AG04450 (cell line): ENCODE data around the gene TAOK2. TPM values are rescaled to one million over a fixed set of nuclear protein-coding genes. Genes with fewer than 3 reads are reported as not detected.
A peak's percentile ranks its signal among the peaks of the same experiment; 100 is the strongest.

Experiments
- CTCF ChIA-PET: fragments of 300-600, 350-600 bp; formaldehyde crosslinking; extraction: SDS; loops from one replicate; lab custom pipeline; 2022; ENCODE audit warnings: antibody characterized with exemption, inconsistent platforms; lab: Charles Lee
- POLR2A ChIA-PET: fragments of 350-600 bp; formaldehyde crosslinking; extraction: SDS; loops from one replicate; lab custom pipeline; 2021; ENCODE audit warnings: antibody characterized with exemption, inconsistent platforms; lab: Yijun Ruan, JAX
- DNase-seq: peaks from one replicate; pipeline ENCODE4 v3.0.0-alpha.2; 2011; ENCODE audit warnings: low read depth, low spot score
- H3K27ac ChIP-seq: one replicate; pipeline ENCODE4 v1.5.1; 2012; ENCODE audit warnings: low read depth, low read length, control low read depth
- H3K27me3 ChIP-seq: one replicate; pipeline ENCODE4 v1.6.0; 2012; ENCODE audit warnings: low read length; ENCODE audit not compliant: control insufficient read depth, insufficient read depth
- H3K4me3 ChIP-seq: 2 replicates; pipeline ENCODE4 v1.5.1; 2011; ENCODE audit warnings: mild to moderate bottlenecking, low read depth, low read length, control low read depth
- H3K9me3 ChIP-seq: 2 replicates; pipeline ENCODE4 v1.5.1; 2012; ENCODE audit warnings: low read length; ENCODE audit not compliant: control insufficient read depth, insufficient read depth
- CTCF ChIP-seq: IDR thresholded peaks from 2 replicates; pipeline ENCODE4 v1.5.1; 2011; ENCODE audit warnings: low read depth, low read length, control low read depth, inconsistent platforms
- polyA plus RNA-seq: library from polyadenylated mRNA; depleted of rRNA; stranded (reverse); fragments of >200 nt; gene quantifications from 2 replicates; pipeline ENCODE4 v1.2.3, GENCODE V29; 2011; rRNA removed

TAOK2 gene
- polyA plus RNA-seq, 1 experiment = 16.9 TPM

GRCh38 chr16:30041841-30042240 lies 68.2 kb downstream of the TAOK2 start:
- Histone ChIP-seq H3K27ac (no peak overlapping the region), H3K27me3 (peaks cover 3% of the 10 kb centered on the region), H3K9me3 (no peaks in the 10 kb centered on the region), H3K4me3 (no peak overlapping the region)
- ChIA-PET POLR2A (interaction anchor here (1.1 kb wide), 1 partner anchor 50 kb away, joined by 3 read pairs; the partner anchor contains the start of gene TBX6), CTCF (interaction anchor here (0.7 to 5.2 kb wide), 4 partner anchors 10 to 493 kb away, joined by 3 to 26 read pairs (median 4); partner anchors contain the start of genes TLCD3B and ZNF747)
- peak; percentile 49 for TF ChIP-seq CTCF
- no peak for DNase-seq

Other genes with a start within 250 kb of the TAOK2 start
- gene C16orf54, start 227.9 kb upstream of the TAOK2 start, polyA plus RNA-seq = not detected in 2 replicates
- not detected in 2 replicates for gene ZG16, start 195.6 kb upstream of the TAOK2 start, polyA plus RNA-seq
- 14.1 and 19.9 TPM in 2 replicates for gene KIF22, start 183.1 kb upstream of the TAOK2 start, polyA plus RNA-seq
- gene MAZ, start 167.3 kb upstream of the TAOK2 start, polyA plus RNA-seq = 58.4 and 79.6 TPM in 2 replicates
- 5.7 and 6.1 TPM in 2 replicates for gene PRRT2, start 161.7 kb upstream of the TAOK2 start, polyA plus RNA-seq
- 14.3 and 14.5 TPM in 2 replicates for gene PAGR1, start 157.7 kb upstream of the TAOK2 start, polyA plus RNA-seq
- gene MVP, start 153.4 kb upstream of the TAOK2 start, polyA plus RNA-seq = 251 and 321 TPM in 2 replicates
- 89.9 and 112 TPM in 2 replicates for gene CDIPT, start 110.6 kb upstream of the TAOK2 start, polyA plus RNA-seq
- 5.0 and 6.8 TPM in 2 replicates for gene SEZ6L2, start 74.3 kb upstream of the TAOK2 start, polyA plus RNA-seq
- gene ASPHD1, start 73.4 kb upstream of the TAOK2 start, polyA plus RNA-seq = 3.5 and 4.6 TPM in 2 replicates
- 7.4 and 8.8 TPM in 2 replicates for gene KCTD13, start 47.6 kb upstream of the TAOK2 start, polyA plus RNA-seq
- 88.6 and 107 TPM in 2 replicates for gene TMEM219, start 11.8 kb upstream of the TAOK2 start, polyA plus RNA-seq
- gene HIRIP3, start 21.7 kb downstream of the TAOK2 start, polyA plus RNA-seq = 2.5 and 3.8 TPM in 2 replicates
- gene INO80E, start 22.4 kb downstream of the TAOK2 start, polyA plus RNA-seq = 27.3 and 27.5 TPM in 2 replicates
- 0.22 and 0.46 TPM in 2 replicates for gene DOC2A, start 37.2 kb downstream of the TAOK2 start, polyA plus RNA-seq
- gene C16orf92, start 49.3 kb downstream of the TAOK2 start, polyA plus RNA-seq = not detected in 2 replicates
- gene TLCD3B, start 57.4 kb downstream of the TAOK2 start, polyA plus RNA-seq = not detected in 2 replicates
- 631 and 806 TPM in 2 replicates for gene ALDOA, start 91.9 kb downstream of the TAOK2 start, polyA plus RNA-seq
- gene PPP4C, start 102.1 kb downstream of the TAOK2 start, polyA plus RNA-seq = 112 and 140 TPM in 2 replicates
- not detected in 2 replicates for gene TBX6, start 118.1 kb downstream of the TAOK2 start, polyA plus RNA-seq
- gene YPEL3, start 122.3 kb downstream of the TAOK2 start, polyA plus RNA-seq = 15.6 and 23.1 TPM in 2 replicates
- 1.2 and 1.9 TPM in 2 replicates for gene GDPD3, start 139.7 kb downstream of the TAOK2 start, polyA plus RNA-seq
- 82.5 and 91.7 TPM in 2 replicates for gene MAPK3, start 149.4 kb downstream of the TAOK2 start, polyA plus RNA-seq
- gene CORO1A, start 209.7 kb downstream of the TAOK2 start, polyA plus RNA-seq = 2.9 and 4.2 TPM in 2 replicates
- 17.5 and 38.2 TPM in 2 replicates for gene BOLA2B, start 219.8 kb downstream of the TAOK2 start, polyA plus RNA-seq
- gene SLX1A, start 220.0 kb downstream of the TAOK2 start, polyA plus RNA-seq = 3.8 and 13.4 TPM in 2 replicates
- gene SULT1A3, start 225.4 kb downstream of the TAOK2 start, polyA plus RNA-seq = 7.3 and 8.5 TPM in 2 replicates